Activated gamma-delta T cell treated with anti-CD3 and anti-CD28 coated beads, Interleukin-2, amount 50 U/mL, for 16 hours (primary cell): ENCODE data around the gene DHDDS.

ENCODE experiments used
- DNase-seq: peaks from one replicate; pipeline ENCODE4 v3.0.0-alpha.2; 2020; ENCODE audit warnings: low read depth

DHDDS gene

GRCh38 chr1:26417111-26417759 is 14.9 kb upstream of the DHDDS start:
- peak; percentile 83 for DNase-seq

- DNase-seq: no peak
Observed at GRCh38 chr1:26418865-26419349, 13.2 kb upstream of the DHDDS start.

GRCh38 chr1:26419494-26419893 is 12.6 kb upstream of the DHDDS start:
- no peak for DNase-seq

- no peak for DNase-seq
Observed at GRCh38 chr1:26429721-26430120, 2.4 kb upstream of the DHDDS start.

- DNase-seq: no peak
Observed at GRCh38 chr1:26432793-26433192, 672 bp downstream of the DHDDS start.

GRCh38 chr1:26434161-26434752 is 2.1 kb downstream of the DHDDS start:
- DNase-seq: no peak

- DNase-seq: no peak
Observed at GRCh38 chr1:26438041-26438440, 5.9 kb downstream of the DHDDS start.

- no peak for DNase-seq
Observed at GRCh38 chr1:26440259-26440658, 8.1 kb downstream of the DHDDS start.

GRCh38 chr1:26449868-26450267 is 17.7 kb downstream of the DHDDS start:
- DNase-seq: no peak

- DNase-seq: no peak
Observed at GRCh38 chr1:26450908-26451307, 18.8 kb downstream of the DHDDS start.

GRCh38 chr1:26452459-26453183 is 20.5 kb downstream of the DHDDS start:
- no peak for DNase-seq

GRCh38 chr1:26459148-26459547 is 27.0 kb downstream of the DHDDS start:
- DNase-seq: no peak

- DNase-seq: no peak
Observed at GRCh38 chr1:26459573-26460031, 27.5 kb downstream of the DHDDS start.

- no peak for DNase-seq
Observed at GRCh38 chr1:26468911-26469310, 36.8 kb downstream of the DHDDS start.

GRCh38 chr1:26469558-26469957 is 37.4 kb downstream of the DHDDS start:
- no peak for DNase-seq

GRCh38 chr1:26470878-26471497 is 38.9 kb downstream of the DHDDS start:
- no peak for DNase-seq

GRCh38 chr1:26471498-26472319 is 39.6 kb downstream of the DHDDS start:
- DNase-seq: peak; percentile 7

GRCh38 chr1:26472320-26472900 is 40.3 kb downstream of the DHDDS start, which contains the start of gene HMGN2:
Gene HMGN2, plus strand, starts transcription at chr1:26472440. Its CDS starts 173 bp downstream, at chr1:26472613.
- DNase-seq: peak; percentile 80

GRCh38 chr1:26472901-26473845 is 41.1 kb downstream of the DHDDS start:
- peak; percentile 94 for DNase-seq

GRCh38 chr1:26474818-26475217 is 42.7 kb downstream of the DHDDS start:
- DNase-seq: no peak
